DMS79 (cell line): ENCODE data around the gene PCDHGA6.
"Not testable (repeated sequence)": the region's sequence is repeated elsewhere in the genome, so short reads cannot be mapped to it uniquely, and the experiment has no call there.

ENCODE experiments used
- DNase-seq: peaks from one replicate; lab custom pipeline; 2025; lab: John Stamatoyannopoulos, UW

Gene PCDHGA6

GRCh38 chr5:141360685-141361084 is 13.0 kb upstream of the PCDHGA6 start:
- no peak for DNase-seq

GRCh38 chr5:141362719-141363118 is 11.0 kb upstream of the PCDHGA6 start:
- DNase-seq: no peak

GRCh38 chr5:141363952-141364660 is 9.6 kb upstream of the PCDHGA6 start, which contains the start of gene PCDHGA5:
TSS of gene PCDHGA5 (plus strand) at chr5:141364162. CDS start at chr5:141364331, 169 bp downstream.
- DNase-seq: no peak

- no peak for DNase-seq
These were observed 7.4 kb upstream of the PCDHGA6 start for GRCh38 chr5:141366016-141366896.

GRCh38 chr5:141369994-141370848 is 3.5 kb upstream of the PCDHGA6 start, which contains the start of gene PCDHGB3:
TSS of gene PCDHGB3 (plus strand) at chr5:141370242. CDS start at chr5:141370395, 153 bp downstream.
- DNase-seq: no peak

DNA sequence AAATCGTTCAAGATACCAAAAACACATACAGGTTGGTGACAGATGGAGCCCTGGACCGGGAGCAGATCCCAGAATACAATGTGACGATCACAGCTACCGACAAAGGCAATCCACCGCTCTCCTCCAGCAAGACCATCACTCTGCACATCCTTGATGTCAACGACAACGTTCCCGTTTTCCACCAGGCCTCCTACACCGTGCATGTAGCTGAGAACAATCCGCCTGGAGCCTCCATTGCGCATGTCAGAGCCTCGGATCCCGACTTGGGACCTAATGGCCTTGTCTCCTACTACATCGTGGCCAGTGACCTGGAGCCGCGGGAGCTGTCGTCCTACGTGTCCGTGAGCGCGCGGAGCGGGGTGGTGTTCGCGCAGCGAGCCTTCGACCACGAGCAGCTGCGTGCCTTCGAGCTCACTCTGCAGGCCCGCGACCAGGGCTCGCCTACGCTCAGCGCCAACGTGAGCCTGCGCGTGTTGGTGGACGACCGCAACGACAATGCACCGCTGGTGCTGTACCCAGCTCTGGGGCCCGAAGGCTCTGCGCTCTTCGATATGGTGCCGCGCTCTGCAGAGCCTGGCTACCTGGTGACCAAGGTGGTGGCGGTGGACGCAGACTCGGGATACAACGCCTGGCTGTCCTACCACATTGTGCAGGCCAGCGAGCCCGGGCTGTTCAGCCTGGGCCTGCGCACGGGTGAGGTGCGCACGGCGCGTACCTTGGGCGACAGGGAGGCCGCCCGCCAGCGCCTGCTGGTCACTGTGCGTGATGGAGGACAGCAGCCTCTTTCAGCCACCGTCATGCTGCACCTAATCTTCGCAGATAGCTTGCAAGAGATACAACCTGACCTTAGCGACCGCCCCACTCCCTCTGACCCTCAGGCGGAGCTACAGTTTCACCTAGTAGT is 1.9 kb upstream of the PCDHGA6 start:
- no peak for DNase-seq

GRCh38 chr5:141374627-141375026 is 936 bp downstream of the PCDHGA6 start:
- DNase-seq: no peak

DNA sequence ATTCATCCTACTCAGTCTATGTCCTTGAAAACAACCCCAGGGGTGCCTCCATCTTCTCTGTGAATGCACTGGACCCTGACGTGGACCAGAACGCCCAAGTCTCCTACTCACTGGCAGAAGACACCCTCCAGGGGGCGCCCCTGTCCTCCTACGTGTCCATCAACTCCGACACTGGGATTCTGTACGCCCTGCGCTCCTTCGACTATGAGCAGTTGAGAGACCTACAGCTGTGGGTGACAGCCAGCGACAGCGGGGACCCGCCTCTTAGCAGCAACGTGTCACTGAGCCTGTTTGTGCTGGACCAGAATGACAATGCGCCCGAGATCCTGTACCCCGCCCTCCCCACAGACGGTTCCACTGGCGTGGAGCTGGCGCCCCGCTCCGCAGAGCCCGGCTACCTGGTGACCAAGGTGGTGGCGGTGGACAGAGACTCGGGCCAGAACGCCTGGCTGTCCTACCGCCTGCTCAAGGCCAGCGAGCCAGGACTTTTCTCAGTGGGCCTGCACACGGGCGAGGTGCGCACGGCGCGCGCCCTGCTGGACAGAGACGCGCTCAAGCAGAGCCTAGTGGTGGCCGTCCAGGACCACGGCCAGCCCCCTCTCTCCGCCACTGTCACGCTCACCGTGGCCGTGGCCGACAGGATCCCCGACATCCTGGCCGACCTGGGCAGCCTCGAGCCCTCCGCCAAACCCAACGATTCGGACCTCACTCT is 1.9 kb downstream of the PCDHGA6 start:
- DNase-seq: not testable (repeated sequence)

DNA sequence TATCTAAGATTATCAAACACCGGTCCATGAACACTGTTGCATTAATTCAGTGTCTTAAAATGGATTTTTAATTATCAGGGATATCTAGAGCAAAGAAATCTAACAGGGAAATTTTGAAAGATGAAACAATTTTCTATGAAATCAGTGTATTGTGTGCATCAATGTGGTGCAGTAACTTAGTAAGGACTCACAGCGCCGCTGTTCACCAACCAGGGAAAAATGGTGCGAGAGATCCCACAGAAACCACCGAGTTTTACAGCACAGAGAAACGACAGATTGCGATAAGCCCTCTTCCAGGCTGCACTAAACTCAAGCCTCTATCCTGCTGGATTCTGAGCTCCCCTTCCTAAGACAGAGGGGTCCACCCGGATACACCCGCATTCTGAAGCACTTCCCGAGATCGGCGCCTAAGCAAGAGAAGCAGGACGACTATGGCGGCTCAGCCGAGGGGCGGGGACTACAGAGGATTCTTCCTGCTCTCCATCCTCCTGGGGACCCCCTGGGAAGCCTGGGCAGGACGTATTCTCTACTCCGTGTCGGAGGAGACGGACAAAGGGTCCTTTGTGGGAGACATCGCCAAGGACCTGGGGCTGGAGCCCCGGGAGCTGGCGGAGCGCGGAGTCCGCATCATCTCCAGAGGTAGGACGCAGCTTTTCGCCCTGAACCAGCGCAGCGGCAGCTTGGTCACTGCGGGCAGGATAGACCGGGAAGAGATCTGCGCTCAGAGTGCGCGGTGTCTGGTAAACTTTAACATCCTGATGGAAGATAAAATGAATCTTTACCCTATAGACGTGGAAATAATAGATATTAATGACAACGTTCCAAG is 9.0 kb downstream of the PCDHGA6 start, which contains the start of gene PCDHGA7:
TSS of gene PCDHGA7 (plus strand) at position 274 of the 826 bp plus-strand sequence. CDS start at position 432, 158 bp downstream.
- DNase-seq: no peak

DNA sequence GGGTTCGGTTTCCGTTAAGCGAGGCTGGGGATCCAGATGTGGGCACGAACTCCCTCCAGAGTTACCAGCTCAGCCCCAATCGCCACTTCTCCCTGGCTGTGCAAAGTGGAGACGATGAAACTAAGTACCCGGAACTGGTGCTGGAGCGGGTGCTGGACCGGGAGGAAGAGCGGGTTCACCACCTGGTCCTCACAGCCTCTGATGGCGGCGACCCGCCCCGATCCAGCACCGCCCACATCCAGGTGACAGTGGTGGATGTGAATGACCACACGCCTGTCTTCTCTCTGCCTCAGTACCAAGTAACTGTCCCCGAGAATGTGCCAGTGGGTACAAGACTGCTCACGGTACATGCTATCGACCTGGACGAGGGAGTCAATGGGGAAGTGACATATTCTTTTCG is 9.7 kb downstream of the PCDHGA6 start:
- no peak for DNase-seq

DNA sequence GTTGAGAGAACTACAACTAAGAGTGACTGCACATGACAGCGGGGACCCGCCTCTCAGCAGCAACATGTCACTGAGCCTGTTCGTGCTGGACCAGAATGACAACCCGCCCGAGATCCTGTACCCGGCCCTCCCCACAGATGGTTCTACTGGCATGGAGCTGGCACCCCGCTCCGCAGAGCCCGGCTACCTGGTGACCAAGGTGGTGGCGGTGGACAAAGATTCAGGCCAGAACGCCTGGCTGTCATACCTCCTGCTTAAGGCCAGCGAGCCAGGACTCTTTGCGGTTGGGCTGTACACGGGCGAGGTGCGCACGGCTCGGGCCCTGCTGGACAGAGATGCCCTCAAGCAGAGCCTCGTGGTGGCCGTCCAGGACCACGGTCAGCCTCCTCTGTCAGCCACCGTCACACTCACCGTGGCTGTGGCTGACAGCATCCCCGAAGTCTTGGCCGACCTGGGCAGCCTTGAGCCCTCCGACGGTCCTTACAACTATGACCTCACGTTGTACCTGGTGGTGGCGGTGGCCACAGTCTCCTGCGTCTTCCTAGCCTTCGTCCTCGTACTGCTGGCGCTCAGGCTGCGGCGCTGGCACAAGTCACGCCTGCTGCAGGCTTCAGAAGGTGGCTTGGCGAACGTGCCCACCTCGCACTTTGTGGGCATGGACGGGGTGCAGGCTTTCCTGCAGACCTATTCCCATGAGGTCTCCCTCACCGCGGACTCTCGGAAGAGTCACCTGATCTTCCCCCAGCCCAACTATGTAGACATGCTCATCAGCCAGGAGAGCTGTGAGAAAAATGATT is 11.0 kb downstream of the PCDHGA6 start:
- no peak for DNase-seq

GRCh38 chr5:141387557-141388311 is 14.0 kb downstream of the PCDHGA6 start, which contains the start of gene PCDHGB4:
TSS of gene PCDHGB4 (plus strand) at chr5:141387698. CDS start at chr5:141387885, 187 bp downstream.
- not testable (repeated sequence) for DNase-seq

DNA sequence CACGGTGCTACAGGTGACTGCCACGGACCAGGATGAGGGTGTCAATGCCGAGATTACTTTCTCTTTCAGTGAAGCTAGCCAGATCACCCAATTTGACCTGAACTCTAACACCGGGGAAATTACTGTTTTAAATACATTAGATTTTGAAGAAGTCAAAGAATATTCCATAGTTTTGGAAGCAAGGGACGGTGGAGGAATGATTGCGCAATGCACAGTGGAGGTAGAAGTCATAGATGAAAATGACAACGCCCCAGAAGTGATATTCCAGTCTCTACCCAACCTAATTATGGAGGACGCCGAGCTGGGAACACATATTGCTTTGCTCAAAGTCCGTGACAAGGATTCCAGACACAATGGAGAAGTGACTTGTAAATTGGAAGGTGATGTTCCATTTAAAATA is 15.0 kb downstream of the PCDHGA6 start:
- DNase-seq: no peak

- no peak for DNase-seq
These were observed 15.7 kb downstream of the PCDHGA6 start for GRCh38 chr5:141389153-141390042.

DNA sequence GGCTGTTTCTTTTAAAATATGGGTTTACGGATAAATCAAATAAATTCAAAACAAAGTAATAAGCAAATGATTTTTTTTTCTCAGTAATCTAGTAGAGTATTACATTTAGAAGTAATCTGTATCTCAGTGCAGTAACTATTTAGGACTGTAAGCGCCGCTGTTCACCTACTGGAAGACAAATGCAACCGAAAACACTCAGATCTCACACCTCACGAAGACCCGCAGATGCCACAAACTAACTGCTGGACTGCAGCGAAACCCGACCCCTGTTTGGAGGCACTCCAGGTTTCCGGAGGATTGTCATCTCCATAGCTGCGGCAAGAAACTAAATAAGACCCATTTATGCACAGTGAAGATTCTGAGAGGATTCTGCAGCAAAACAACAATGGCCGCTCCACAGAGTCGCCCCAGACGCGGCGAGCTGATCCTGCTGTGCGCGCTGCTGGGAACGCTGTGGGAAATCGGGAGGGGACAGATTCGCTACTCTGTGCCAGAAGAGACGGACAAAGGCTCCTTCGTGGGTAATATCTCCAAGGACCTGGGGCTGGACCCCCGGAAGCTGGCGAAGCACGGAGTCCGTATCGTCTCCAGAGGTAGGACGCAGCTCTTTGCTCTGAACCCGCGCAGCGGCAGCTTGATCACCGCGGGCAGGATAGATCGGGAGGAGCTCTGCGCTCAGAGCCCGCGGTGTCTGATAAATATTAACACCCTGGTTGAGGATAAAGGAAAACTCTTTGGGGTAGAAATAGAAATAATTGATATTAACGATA is 18.9 kb downstream of the PCDHGA6 start, which contains the start of gene PCDHGA8:
TSS of gene PCDHGA8 (plus strand) at position 205 of the 770 bp plus-strand sequence. CDS start at position 386, 181 bp downstream.
- no peak for DNase-seq

- DNase-seq: no peak
These were observed 19.6 kb downstream of the PCDHGA6 start for GRCh38 chr5:141393267-141393666.
